IMR-90 (cell line): ENCODE results near the gene EMC9.

Source experiments
- CEBPB ChIP-seq: IDR thresholded peaks from 2 replicates; pipeline ENCODE4 v1.6.1; 2012; ENCODE audit warnings: low read depth, low read length, improper control_type of control experiment
- CHD1 ChIP-seq: IDR thresholded peaks from 2 replicates; pipeline ENCODE4 v1.6.1; 2012; ENCODE audit warnings: low read depth, low read length, improper control_type of control experiment
- FOS ChIP-seq: fragments of 150-350 bp; IDR thresholded peaks from 2 replicates; pipeline ENCODE4 v1.6.1; 2016; ENCODE audit warnings: low read depth, low read length
- MAFK ChIP-seq: IDR thresholded peaks from 2 replicates; pipeline ENCODE4 v1.6.1; 2012; ENCODE audit warnings: low read depth, low read length, improper control_type of control experiment
- MAZ ChIP-seq: IDR thresholded peaks from 2 replicates; pipeline ENCODE4 v1.6.1; 2012; ENCODE audit warnings: low read depth, mild to moderate bottlenecking, low read length, improper control_type of control experiment, moderate library complexity, borderline replicate concordance
- MXI1 ChIP-seq: IDR thresholded peaks from 2 replicates; pipeline ENCODE4 v1.6.1; 2012; ENCODE audit warnings: low read depth, mild to moderate bottlenecking, low read length, moderate library complexity, borderline replicate concordance
- NFE2L2 ChIP-seq: fragments of 150-350 bp; IDR thresholded peaks from 2 replicates; pipeline ENCODE4 v1.6.1; 2016; ENCODE audit warnings: low read depth, mild to moderate bottlenecking, low read length
- POLR2A ChIP-seq: IDR thresholded peaks from 2 replicates; pipeline ENCODE4 v1.6.1; 2012; ENCODE audit warnings: mild to moderate bottlenecking, low read depth, low read length
- RAD21 ChIP-seq: IDR thresholded peaks from 2 replicates; pipeline ENCODE4 v1.6.1; 2012; ENCODE audit warnings: low read length, improper control_type of control experiment
- RCOR1 ChIP-seq: IDR thresholded peaks from 2 replicates; pipeline ENCODE4 v1.6.1; 2012; ENCODE audit warnings: mild to moderate bottlenecking, low read length, improper control_type of control experiment; ENCODE audit not compliant: insufficient replicate concordance
- RFX5 ChIP-seq: IDR thresholded peaks from 2 replicates; pipeline ENCODE4 v1.8.0; 2012; ENCODE audit warnings: low read depth, mild to moderate bottlenecking, low read length, moderate library complexity
- SMC3 ChIP-seq: fragments of 150-350 bp; IDR thresholded peaks from 2 replicates; pipeline ENCODE4 v1.6.1; 2016; ENCODE audit warnings: low read depth, mild to moderate bottlenecking, antibody characterized with exemption, low read length, moderate library complexity
- TF ChIP-seq, protein P1 (sequence below): conservative IDR thresholded peaks from 2 replicates; pipeline ENCODE4 v1.5.1; 2012; ENCODE audit warnings: mild to moderate bottlenecking, low read depth, low read length, improper control_type of control experiment
- TF ChIP-seq, protein P2 (sequence below): fragments of 150-350 bp; IDR thresholded peaks from 2 replicates; pipeline ENCODE4 v1.6.1; 2017; ENCODE audit warnings: mild to moderate bottlenecking, antibody characterized with exemption, low read length, low read depth

DNA sequence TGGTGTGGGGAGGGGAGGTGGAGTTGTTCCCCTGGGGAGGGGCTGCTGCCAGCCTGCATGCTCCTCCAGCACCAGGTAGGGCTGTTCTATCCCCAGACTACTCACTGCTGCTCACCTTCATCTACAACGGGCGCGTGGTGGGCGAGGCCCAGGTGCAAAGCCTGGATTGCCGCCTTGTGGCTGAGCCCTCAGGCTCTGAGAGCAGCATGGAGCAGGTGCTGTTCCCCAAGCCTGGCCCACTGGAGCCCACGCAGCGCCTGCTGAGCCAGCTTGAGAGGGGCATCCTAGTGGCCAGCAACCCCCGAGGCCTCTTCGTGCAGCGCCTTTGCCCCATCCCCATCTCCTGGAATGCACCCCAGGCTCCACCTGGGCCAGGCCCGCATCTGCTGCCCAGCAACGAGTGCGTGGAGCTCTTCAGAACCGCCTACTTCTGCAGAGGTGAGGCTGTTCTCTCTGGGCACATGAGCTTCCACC is 23.2 kb upstream of the EMC9 start:
- TF ChIP-seq CEBPB (no peak), NFE2L2 (no peak), POLR2A (no peak), MAFK (no peak), SMC3 (no peak), CHD1 (no peak), RFX5 (no peak), MAZ (no peak), FOS (no peak), RCOR1 (no peak), RAD21 (no peak), MXI1 (no peak)
- TF ChIP-seq, protein P1, sequence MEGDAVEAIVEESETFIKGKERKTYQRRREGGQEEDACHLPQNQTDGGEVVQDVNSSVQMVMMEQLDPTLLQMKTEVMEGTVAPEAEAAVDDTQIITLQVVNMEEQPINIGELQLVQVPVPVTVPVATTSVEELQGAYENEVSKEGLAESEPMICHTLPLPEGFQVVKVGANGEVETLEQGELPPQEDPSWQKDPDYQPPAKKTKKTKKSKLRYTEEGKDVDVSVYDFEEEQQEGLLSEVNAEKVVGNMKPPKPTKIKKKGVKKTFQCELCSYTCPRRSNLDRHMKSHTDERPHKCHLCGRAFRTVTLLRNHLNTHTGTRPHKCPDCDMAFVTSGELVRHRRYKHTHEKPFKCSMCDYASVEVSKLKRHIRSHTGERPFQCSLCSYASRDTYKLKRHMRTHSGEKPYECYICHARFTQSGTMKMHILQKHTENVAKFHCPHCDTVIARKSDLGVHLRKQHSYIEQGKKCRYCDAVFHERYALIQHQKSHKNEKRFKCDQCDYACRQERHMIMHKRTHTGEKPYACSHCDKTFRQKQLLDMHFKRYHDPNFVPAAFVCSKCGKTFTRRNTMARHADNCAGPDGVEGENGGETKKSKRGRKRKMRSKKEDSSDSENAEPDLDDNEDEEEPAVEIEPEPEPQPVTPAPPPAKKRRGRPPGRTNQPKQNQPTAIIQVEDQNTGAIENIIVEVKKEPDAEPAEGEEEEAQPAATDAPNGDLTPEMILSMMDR, result no peak
- TF ChIP-seq, protein P2, sequence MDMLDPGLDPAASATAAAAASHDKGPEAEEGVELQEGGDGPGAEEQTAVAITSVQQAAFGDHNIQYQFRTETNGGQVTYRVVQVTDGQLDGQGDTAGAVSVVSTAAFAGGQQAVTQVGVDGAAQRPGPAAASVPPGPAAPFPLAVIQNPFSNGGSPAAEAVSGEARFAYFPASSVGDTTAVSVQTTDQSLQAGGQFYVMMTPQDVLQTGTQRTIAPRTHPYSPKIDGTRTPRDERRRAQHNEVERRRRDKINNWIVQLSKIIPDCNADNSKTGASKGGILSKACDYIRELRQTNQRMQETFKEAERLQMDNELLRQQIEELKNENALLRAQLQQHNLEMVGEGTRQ, result no peak
